ENCODE measurements around the gene MACC1. TPM values are rescaled to one million over a fixed set of nuclear protein-coding genes. Genes with fewer than 3 reads are reported as not detected.

Gene MACC1
- total and polyA plus RNA-seq, 2 donors (not counting 1 experiment from before 2014, with no cell fraction given): 0.92 to 6.2 TPM

GRCh38 chr7:20095862-20096261, 121.3 kb downstream of the MACC1 start:
- ChIA-PET CTCF (no interaction called here), POLR2A (no interaction called here)
- Mint-ChIP-seq H3K9me3 (ENCODE audit: insufficient read depth) (peaks cover 6% of the 10 kb centered on the region), H3K4me3 (no peak overlapping the region), H3K27me3 (no peaks in the 10 kb centered on the region), H3K4me1 (peaks cover 4% of the 10 kb centered on the region), H3K27ac (no peak overlapping the region)
- Histone ChIP-seq H3K36me3 (replicated peaks in 1 of 2; ENCODE audit: control extremely low read depth in 1 of 2, control insufficient read depth in 1 of 2, extremely low read depth in 1 of 2, insufficient read depth in 2 of 2, low read length in 1 of 2) (no peaks in the 10 kb centered on the region), H3K4me3 (ENCODE audit: control extremely low read depth in 1 of 5, extremely low read depth in 1 of 5, insufficient read depth in 1 of 5, low read depth in 2 of 5, low read length in 4 of 5) (no peak overlapping the region), H3K9ac (ENCODE audit: low read length) (no peak overlapping the region), H3K4me1 (ENCODE audit: control insufficient read depth in 2 of 2, insufficient read depth in 2 of 2, low read length in 2 of 2) (no peaks in the 10 kb centered on the region), H3K79me2 (ENCODE audit: control insufficient read depth, insufficient read depth, low read length) (no peaks in the 10 kb centered on the region), H3K4me2 (replicated peaks; ENCODE audit: low read depth, low read length, poor library complexity, severe bottlenecking) (no peak overlapping the region), H3K9me3 (ENCODE audit: control extremely low read depth in 1 of 3, control insufficient read depth in 2 of 3, insufficient read depth in 1 of 3, low read length in 2 of 3) (peaks cover 0 to 4% (median 3%) of the 10 kb centered on the region in 3 donors), H3K27me3 (replicated peaks in 1 of 4; ENCODE audit: control extremely low read depth in 1 of 4, control insufficient read depth in 3 of 4, insufficient read depth in 4 of 4, low read length in 3 of 4) (no peaks in the 10 kb centered on the region), H2AFZ (ENCODE audit: insufficient read depth, low read depth, low read length, poor library complexity, severe bottlenecking) (no peak overlapping the region), H4K20me1 (ENCODE audit: control insufficient read depth, insufficient read depth, low read length, poor library complexity, severe bottlenecking) (no peaks in the 10 kb centered on the region), H3K27ac (ENCODE audit: low read length in 2 of 2) (no peak overlapping the region)
- no peak for DNase-seq
- no peak for TF ChIP-seq EZH2 (IDR thresholded peaks at IDR 0.05; ENCODE audit: borderline replicate concordance, insufficient read depth, low read depth, low read length, poor library complexity, severe bottlenecking)
- TF ChIP-seq CTCF (IDR thresholded peaks at IDR 0.05): no peak
- no peak for ATAC-seq (ENCODE audit: low read depth)
- WGBS (ENCODE audit: insufficient coverage): 93% methylated on average over 1 of the region's 1 CpG
- intact Hi-C loops (cut with micrococcal nuclease): no loop called here

DNA sequence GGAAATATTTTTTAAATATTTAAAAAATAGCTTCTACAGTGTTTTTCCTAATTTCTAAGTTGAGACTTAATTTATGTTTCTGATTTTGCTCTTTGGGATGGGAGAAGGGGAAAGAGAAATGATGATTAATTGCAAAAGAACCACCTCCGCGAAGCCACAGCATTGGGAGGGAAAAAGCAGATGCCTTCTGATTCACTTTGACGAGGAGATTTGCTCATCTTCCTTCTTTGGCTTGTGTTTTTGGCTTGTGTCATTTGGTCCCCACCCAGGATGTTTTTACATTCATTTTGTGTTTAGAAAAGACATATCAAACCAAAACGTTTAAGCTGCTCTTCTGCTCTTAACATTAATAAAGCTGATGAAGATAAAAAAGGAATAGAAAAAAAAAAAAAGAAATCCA, 121.7 kb downstream of the MACC1 start:
- 100% methylated on average over 2 of the region's 4 CpGs for WGBS (ENCODE audit: insufficient coverage)
- H3K4me2 ChIP-seq (replicated peaks; ENCODE audit: low read depth, low read length, poor library complexity, severe bottlenecking): no peak overlapping the region
- DNase-seq (no peak), ATAC-seq (ENCODE audit: low read depth) (no peak)
- Mint-ChIP-seq H3K4me1 (peaks cover 4% of the 10 kb centered on the region), H3K4me3 (no peak overlapping the region), H3K9me3 (ENCODE audit: insufficient read depth) (peaks cover 6% of the 10 kb centered on the region), H3K27me3 (no peaks in the 10 kb centered on the region), H3K27ac (no peak overlapping the region)
- H3K36me3 ChIP-seq (replicated peaks in 1 of 2; ENCODE audit: control extremely low read depth in 1 of 2, control insufficient read depth in 1 of 2, extremely low read depth in 1 of 2, insufficient read depth in 2 of 2, low read length in 1 of 2): no peaks in the 10 kb centered on the region
- H3K9ac ChIP-seq (ENCODE audit: low read length): no peak overlapping the region
- H3K79me2 ChIP-seq (ENCODE audit: control insufficient read depth, insufficient read depth, low read length): no peaks in the 10 kb centered on the region
- TF ChIP-seq EZH2 (IDR thresholded peaks at IDR 0.05; ENCODE audit: borderline replicate concordance, insufficient read depth, low read depth, low read length, poor library complexity, severe bottlenecking) (no peak), CTCF (IDR thresholded peaks at IDR 0.05) (no peak)
- ChIA-PET POLR2A (no interaction called here), CTCF (no interaction called here)
- peaks cover 0 to 4% (median 3%) of the 10 kb centered on the region in 3 donors for H3K9me3 ChIP-seq (ENCODE audit: control extremely low read depth in 1 of 3, control insufficient read depth in 2 of 3, insufficient read depth in 1 of 3, low read length in 2 of 3)
- no peak overlapping the region for H3K4me3 ChIP-seq (ENCODE audit: control extremely low read depth in 1 of 5, extremely low read depth in 1 of 5, insufficient read depth in 1 of 5, low read depth in 2 of 5, low read length in 4 of 5)
- H2AFZ ChIP-seq (ENCODE audit: insufficient read depth, low read depth, low read length, poor library complexity, severe bottlenecking): no peak overlapping the region
- H4K20me1 ChIP-seq (ENCODE audit: control insufficient read depth, insufficient read depth, low read length, poor library complexity, severe bottlenecking): no peaks in the 10 kb centered on the region
- H3K4me1 ChIP-seq (ENCODE audit: control insufficient read depth in 2 of 2, insufficient read depth in 2 of 2, low read length in 2 of 2): no peaks in the 10 kb centered on the region
- intact Hi-C loops (cut with micrococcal nuclease): no loop called here
- no peak overlapping the region for H3K27ac ChIP-seq (ENCODE audit: low read length in 2 of 2)
- H3K27me3 ChIP-seq (replicated peaks in 1 of 4; ENCODE audit: control extremely low read depth in 1 of 4, control insufficient read depth in 3 of 4, insufficient read depth in 4 of 4, low read length in 3 of 4): no peaks in the 10 kb centered on the region
